ENCODE data around the gene NDUFC1.
"Not testable (repeated sequence)": the region's sequence is repeated elsewhere in the genome, so short reads cannot be mapped to it uniquely, and the experiment has no call there.

NDUFC1 gene

GRCh38 chr4:139267301-139267700 lies 35.0 kb downstream of the NDUFC1 start:
- no peak for DNase-seq (ENCODE audit: low read depth)
- H3K4me3 ChIP-seq (ENCODE audit: low read depth, low read length) = no peak overlapping the region
- TF ChIP-seq CTCF (IDR thresholded peaks at IDR 0.05; ENCODE audit: low read depth, low read length, missing control alignments) = no peak

GRCh38 chr4:139266583-139267257 lies 35.6 kb downstream of the NDUFC1 start:
- TF ChIP-seq CTCF (IDR thresholded peaks at IDR 0.05; ENCODE audit: low read depth, low read length, missing control alignments) = no peak
- peak; percentile 95 for DNase-seq (ENCODE audit: low read depth)
- peak overlapping the region; percentile 25 for H3K4me3 ChIP-seq (ENCODE audit: low read depth, low read length)

GRCh38 chr4:139266208-139266582 lies 36.1 kb downstream of the NDUFC1 start:
- no peak for TF ChIP-seq CTCF (IDR thresholded peaks at IDR 0.05; ENCODE audit: low read depth, low read length, missing control alignments)
- peak overlapping the region; percentile 25; the same call in 1 of the 2 replicates for H3K4me3 ChIP-seq (ENCODE audit: low read depth, low read length)
- no peak for DNase-seq (ENCODE audit: low read depth)

- H3K4me3 ChIP-seq (ENCODE audit: low read depth, low read length) = no peak overlapping the region
- no peak for DNase-seq (ENCODE audit: low read depth)
- TF ChIP-seq CTCF (IDR thresholded peaks at IDR 0.05; ENCODE audit: low read depth, low read length, missing control alignments) = no peak
These were observed 36.6 kb downstream of the NDUFC1 start for GRCh38 chr4:139265654-139266053.

GRCh38 chr4:139256349-139256748 lies 45.9 kb downstream of the NDUFC1 start:
- H3K4me3 ChIP-seq (ENCODE audit: low read depth, low read length) = no peak overlapping the region
- TF ChIP-seq CTCF (IDR thresholded peaks at IDR 0.05; ENCODE audit: low read depth, low read length, missing control alignments) = no peak
- DNase-seq (ENCODE audit: low read depth) = no peak

GRCh38 chr4:139255581-139255980 lies 46.7 kb downstream of the NDUFC1 start:
- H3K4me3 ChIP-seq (ENCODE audit: low read depth, low read length) = not testable (repeated sequence)

GRCh38 chr4:139253713-139254112 lies 48.6 kb downstream of the NDUFC1 start:
- TF ChIP-seq CTCF (IDR thresholded peaks at IDR 0.05; ENCODE audit: low read depth, low read length, missing control alignments) = no peak
- H3K4me3 ChIP-seq (ENCODE audit: low read depth, low read length) = no peak overlapping the region
- DNase-seq (ENCODE audit: low read depth) = no peak

More at GRCh38 chr4:139255581-139255980, 46.7 kb downstream of the NDUFC1 start:
- DNase-seq (ENCODE audit: low read depth) = not testable (repeated sequence)

Measured in GM12864 (cell line).